GM10266 (cell line): Measurements from ENCODE around the gene MPG.

Source experiments
- DNase-seq: peaks from one replicate; pipeline ENCODE4 v3.0.0; 2012; ENCODE audit errors: extremely low spot score
- CTCF ChIP-seq: IDR thresholded peaks from 2 replicates; pipeline ENCODE4 v1.5.1; 2012; ENCODE audit warnings: mild to moderate bottlenecking, low read depth; ENCODE audit not compliant: control insufficient read depth, insufficient read depth; ENCODE audit errors: missing control alignments

The MPG gene

GRCh38 chr16:69181-69580, 8.8 kb upstream of the MPG start:
- TF ChIP-seq CTCF: no peak
- no peak for DNase-seq

- TF ChIP-seq CTCF: no peak
- no peak for DNase-seq
These were observed 6.8 kb upstream of the MPG start for GRCh38 chr16:71210-71539.

GRCh38 chr16:71540-72401, 6.3 kb upstream of the MPG start:
- DNase-seq: no peak
- no peak for TF ChIP-seq CTCF

- peak; percentile 69 for DNase-seq
These were observed 5.2 kb upstream of the MPG start, which contains the start of gene RHBDF1 for GRCh38 chr16:72561-73548. Gene RHBDF1 (minus strand): TSS chr16:72631. CDS start chr16:65015, 7,616 bp downstream.

GRCh38 chr16:74051-74746, 3.8 kb upstream of the MPG start:
- no peak for DNase-seq
- TF ChIP-seq CTCF: no peak

More at GRCh38 chr16:72561-73548, 5.2 kb upstream of the MPG start, which contains the start of gene RHBDF1:
- no peak for TF ChIP-seq CTCF

GRCh38 chr16:74747-75334, 3.2 kb upstream of the MPG start:
- no peak for TF ChIP-seq CTCF

More at GRCh38 chr16:74747-75334, 3.2 kb upstream of the MPG start:
- DNase-seq: no peak
